GM21515 (cell line): Measurements from ENCODE around the gene PCK2.

Experiments
- ATAC-seq: cut with Tn5 transposase; IDR thresholded peaks from one replicate; pipeline ENCODE4 v1.9.1; 2021; ENCODE audit not compliant: unreplicated experiment

The PCK2 gene

GRCh38 chr14:24135834-24136683, 41.9 kb downstream of the PCK2 start, which contains the start of gene PSME1:
PSME1 (plus strand) TSS chr14:24136194; CDS start chr14:24136263, 69 bp downstream.
- peak; percentile 79 for ATAC-seq

- no peak for ATAC-seq
Measured at GRCh38 chr14:24136684-24137528, 42.8 kb downstream of the PCK2 start.

GRCh38 chr14:24137529-24138395, 43.7 kb downstream of the PCK2 start:
- no peak for ATAC-seq

- no peak for ATAC-seq
Measured at GRCh38 chr14:24138396-24139271, 44.5 kb downstream of the PCK2 start.

- no peak for ATAC-seq
Measured at GRCh38 chr14:24139272-24139934, 45.3 kb downstream of the PCK2 start.

DNA sequence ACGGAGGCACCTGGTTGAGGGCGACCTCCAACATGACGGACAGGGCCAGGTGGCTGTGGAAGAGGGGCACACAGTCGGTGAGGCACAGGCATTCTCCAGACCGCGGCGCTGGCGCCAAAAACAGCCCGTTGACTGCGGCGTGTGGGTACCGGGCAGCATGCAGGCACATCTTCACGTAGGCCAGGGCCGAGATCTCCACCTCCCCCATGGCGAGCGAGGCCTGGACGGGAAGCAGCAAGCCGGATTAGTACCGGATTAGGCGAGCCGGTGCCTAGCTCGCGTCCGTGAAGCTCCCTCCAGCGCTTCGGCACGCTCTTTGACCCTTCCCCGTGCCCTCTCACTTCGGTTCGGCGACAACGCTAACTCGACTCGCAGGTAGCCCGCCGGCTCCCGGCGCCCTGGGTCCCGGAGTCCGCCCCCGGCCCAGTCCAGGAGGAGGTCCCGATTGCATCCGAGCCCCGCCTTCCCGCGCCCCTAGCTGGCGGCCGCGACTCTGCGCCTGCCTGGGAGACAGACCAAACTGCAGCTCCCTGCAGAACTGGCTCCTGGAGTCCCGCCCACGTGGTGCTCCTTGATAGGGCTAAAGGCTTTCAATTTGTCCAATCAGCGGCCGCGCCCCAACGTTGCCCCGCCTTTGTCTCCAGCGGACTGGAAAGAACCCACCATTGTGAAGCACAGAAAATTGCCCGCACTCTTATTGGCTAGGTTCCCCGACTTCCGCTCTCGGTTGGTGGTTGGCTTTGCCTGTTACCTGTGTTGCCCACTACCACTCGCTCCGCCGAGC, 47.2 kb downstream of the PCK2 start, which contains the start of gene EMC9:
Gene EMC9, minus strand, starts transcription at position 495 of the 784 bp plus-strand sequence. Its CDS starts 287 bp downstream, at position 208.
- ATAC-seq = peak; percentile 79

DNA sequence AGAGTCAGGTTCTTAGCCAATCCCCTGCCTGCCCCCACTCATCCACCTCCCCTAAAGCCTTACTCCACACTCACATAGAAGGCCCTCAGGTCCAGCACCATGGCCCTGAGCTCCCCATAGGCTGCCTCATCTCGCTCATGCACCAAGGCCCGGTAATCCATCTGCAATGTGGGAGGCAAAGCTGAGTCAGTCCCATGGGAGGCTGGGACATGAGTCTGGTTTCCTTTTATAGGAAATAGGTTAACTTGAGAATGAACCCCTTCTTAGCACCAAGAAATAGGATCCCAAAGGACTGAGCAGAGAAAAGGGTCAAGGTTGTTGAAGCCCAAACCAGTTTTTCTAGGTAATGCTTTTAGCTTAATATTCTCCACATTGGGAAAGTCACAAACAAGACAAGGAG, 49.4 kb downstream of the PCK2 start:
- no peak for ATAC-seq

DNA sequence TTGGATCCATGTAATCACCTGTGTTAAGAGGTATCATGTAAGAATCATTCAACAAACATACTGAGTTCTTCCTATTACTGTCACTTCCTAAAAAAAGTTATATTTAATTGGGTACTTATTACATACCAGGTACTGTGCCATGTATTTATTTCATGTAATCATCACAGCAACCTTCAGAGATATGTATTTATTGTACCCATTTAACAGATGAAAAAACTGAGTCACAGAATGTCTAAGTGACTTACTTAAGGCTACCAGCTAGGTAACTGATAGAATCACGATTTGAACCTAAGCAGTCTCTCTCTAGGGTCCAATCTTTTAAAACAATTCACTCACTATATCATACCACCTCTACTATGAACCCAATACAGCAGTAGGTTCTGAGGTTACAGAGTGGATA, 50.3 kb downstream of the PCK2 start:
- ATAC-seq = no peak

GRCh38 chr14:24145219-24145618, 51.1 kb downstream of the PCK2 start:
- no peak for ATAC-seq

- no peak for ATAC-seq
Measured at GRCh38 chr14:24145690-24146452, 51.8 kb downstream of the PCK2 start.

GRCh38 chr14:24146453-24146977, 52.4 kb downstream of the PCK2 start, which contains the start of gene PSME2:
PSME2 (minus strand) TSS chr14:24146610; CDS start chr14:24146581, 29 bp downstream.
- ATAC-seq = peak; percentile 55

GRCh38 chr14:24146978-24147760, 53.1 kb downstream of the PCK2 start, which contains the start of gene RNF31:
RNF31 (plus strand) TSS chr14:24147498; CDS start chr14:24147699, 201 bp downstream.
- ATAC-seq = peak; percentile 78

GRCh38 chr14:24147761-24148428, 53.8 kb downstream of the PCK2 start:
- ATAC-seq = no peak

- ATAC-seq = no peak
Measured at GRCh38 chr14:24149302-24149969, 55.3 kb downstream of the PCK2 start.

DNA sequence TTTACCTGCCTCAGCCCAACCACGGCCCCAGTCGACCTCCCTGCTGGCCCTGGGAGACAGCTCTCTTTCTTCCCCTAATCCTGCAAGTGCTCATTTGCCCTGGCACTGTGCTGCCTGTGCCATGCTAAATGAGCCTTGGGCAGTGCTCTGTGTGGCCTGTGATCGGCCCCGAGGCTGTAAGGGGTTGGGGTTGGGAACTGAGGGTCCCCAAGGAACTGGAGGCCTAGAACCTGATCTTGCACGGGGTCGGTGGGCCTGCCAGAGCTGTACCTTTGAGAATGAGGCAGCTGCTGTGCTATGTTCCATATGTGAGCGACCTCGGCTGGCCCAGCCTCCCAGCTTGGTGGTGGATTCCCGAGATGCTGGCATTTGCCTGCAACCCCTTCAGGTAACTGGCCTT, 56.0 kb downstream of the PCK2 start:
- ATAC-seq = no peak
